Small intestine (tissue), 7 donors: ENCODE measurements around the gene GPRC5D. TPM values are rescaled to one million over a fixed set of nuclear protein-coding genes. Genes with fewer than 3 reads are reported as not detected.

Source experiments
- DNase-seq, 2 donors: peaks; one replicate each; pipeline versions ENCODE4 v3.0.0 to v3.0.0-alpha.2; 2013
- FAIRE-seq: peaks from 2 replicates; lab custom pipeline; 2012; peaks lifted over from hg19 to GRCh38; lab: Jason Lieb, UNC
- H3K27ac ChIP-seq, 3 donors: one replicate each; pipeline ENCODE4 v1.5.1; 2013; ENCODE audit warnings: low read length in 2 of 3, mild to moderate bottlenecking in 2 of 3, control low read depth in 1 of 3, inconsistent platforms in 1 of 3, low read depth in 1 of 3, moderate library complexity in 1 of 3
- H3K27me3 ChIP-seq, 3 donors: one replicate each; pipeline ENCODE4 v1.6.1; 2013; ENCODE audit warnings: low read length in 3 of 3, inconsistent platforms in 1 of 3; ENCODE audit not compliant: control insufficient read depth in 3 of 3, insufficient read depth in 3 of 3
- H3K36me3 ChIP-seq, 3 donors: one replicate each; pipeline ENCODE4 v1.6.1; 2013; ENCODE audit warnings: low read length in 3 of 3, inconsistent platforms in 1 of 3, low read depth in 1 of 3, mild to moderate bottlenecking in 1 of 3, moderate library complexity in 1 of 3; ENCODE audit not compliant: control insufficient read depth in 3 of 3, insufficient read depth in 2 of 3
- H3K4me1 ChIP-seq, 3 donors: one replicate each; pipeline ENCODE4 v1.6.1; 2013; ENCODE audit warnings: low read length in 2 of 3, inconsistent platforms in 1 of 3, low read depth in 1 of 3, mild to moderate bottlenecking in 1 of 3, moderate library complexity in 1 of 3; ENCODE audit not compliant: control insufficient read depth in 3 of 3, insufficient read depth in 2 of 3
- H3K4me3 ChIP-seq, 3 donors: one replicate each; pipeline ENCODE4 v1.5.1; 2013; ENCODE audit warnings: low read length in 3 of 3, control low read depth in 1 of 3, inconsistent platforms in 1 of 3, low read depth in 1 of 3, mild to moderate bottlenecking in 1 of 3, moderate library complexity in 1 of 3
- H3K9me3 ChIP-seq, 2 donors: one replicate each; pipeline ENCODE4 v1.6.1; 2013; ENCODE audit warnings: low read depth in 1 of 2, low read length in 1 of 2; ENCODE audit not compliant: control insufficient read depth in 2 of 2, insufficient read depth in 1 of 2
- WGBS, 3 donors: extraction: QIAGEN DNeasy Blood & Tissue Kit; methylation state at CpG; one replicate each; pipeline ENCODE4 v1.1.7; 2013; 5-methylcytosine and 5-hydroxymethylcytosine counted together
- polyA plus RNA-seq, 4 donors: library from polyadenylated mRNA; stranded (reverse) in 3 of 4; unstranded in 1 of 4; fragments of 200-250 nt in 3 of 4; fragments of 120-200 nt in 1 of 4; gene quantifications; one replicate each; pipeline versions ENCODE4 v1.2.1 to v1.2.3, GENCODE V29; 2013
- donor health status: healthy with polysubstance abuse.
- donor health status: control.
- donor health status: control.
- donor health status: Bipolar disorder and iron deficiency.
- donor health status: healthy.

GPRC5D gene
- polyA plus RNA-seq, 4 donors, result 0.22 to 1.4 TPM; not detected in 2

DNA sequence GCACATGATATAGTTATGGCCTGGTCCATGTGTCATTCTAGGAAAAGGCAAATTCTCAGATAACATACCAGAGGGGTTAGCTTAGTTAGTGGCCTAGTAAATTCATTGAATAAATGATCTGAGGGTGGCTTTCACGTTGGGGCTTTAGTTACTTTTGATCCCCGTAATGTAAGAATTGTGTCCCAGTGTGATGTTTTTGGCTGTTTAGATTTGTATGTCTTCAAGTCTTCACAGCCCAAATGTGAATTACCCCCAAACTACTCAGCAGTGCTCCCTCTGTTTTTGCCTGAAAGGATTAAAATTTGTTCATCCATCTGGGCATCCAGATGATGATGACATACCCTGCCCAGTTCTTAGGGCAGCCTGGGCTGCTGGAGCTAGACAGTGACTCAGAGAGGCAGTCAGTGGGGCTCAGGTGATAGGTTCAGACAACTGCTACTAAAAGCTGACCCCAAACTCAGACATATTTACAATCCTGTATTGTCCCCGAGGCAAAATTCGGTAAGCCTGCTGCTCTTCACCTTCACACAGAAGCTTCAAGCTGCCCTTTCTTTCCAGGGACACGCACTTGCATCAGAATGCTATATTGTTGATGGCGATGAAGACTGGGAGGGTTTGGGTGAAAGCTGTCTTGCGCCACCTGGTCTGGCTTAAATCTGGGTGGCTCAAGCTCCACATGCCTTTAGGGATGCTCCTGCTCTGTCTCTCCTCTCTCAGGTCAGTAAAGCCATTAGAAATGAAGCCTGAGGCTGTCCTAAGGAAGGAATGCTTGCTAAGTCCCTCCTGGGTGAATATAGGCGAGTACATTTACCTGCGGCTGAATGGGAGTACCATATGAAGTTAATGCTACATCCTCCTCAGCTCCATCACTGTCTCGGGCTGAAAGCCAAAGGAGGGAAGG, 10.3 kb downstream of the GPRC5D start:
- Histone ChIP-seq H3K36me3 (peaks cover 0 to 14% (median 0%) of the 10 kb centered on the region in 3 donors), H3K27me3 (no peaks in the 10 kb centered on the region), H3K4me3 (no peak overlapping the region), H3K4me1 (no peaks in the 10 kb centered on the region), H3K27ac (no peak overlapping the region), H3K9me3 (no peaks in the 10 kb centered on the region)
- 84 to 92% (median 90%) methylated on average over 10 of the region's 10 CpGs for WGBS, 3 donors
- FAIRE-seq (no peak), DNase-seq (no peak)

DNA sequence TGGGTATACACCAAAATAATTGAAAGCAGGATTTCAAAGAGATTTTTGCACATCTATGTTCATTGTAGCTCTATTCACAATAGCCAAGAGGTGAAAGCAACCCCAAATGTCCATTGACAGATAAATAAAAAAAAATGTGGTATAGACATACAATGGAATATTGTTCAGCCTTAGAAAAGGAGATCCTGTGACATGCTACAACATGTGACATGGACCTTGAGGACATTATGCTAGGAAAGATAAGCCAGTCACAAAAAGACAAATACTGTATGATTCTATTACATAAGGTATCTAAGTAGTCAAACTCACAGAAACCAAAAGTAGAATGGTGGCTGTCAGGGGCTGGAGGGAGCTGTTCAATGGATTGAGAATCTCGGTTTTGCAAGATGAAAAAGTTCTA, 12.1 kb downstream of the GPRC5D start:
- Histone ChIP-seq H3K27ac (no peak overlapping the region), H3K4me3 (no peak overlapping the region), H3K36me3 (peaks cover 0 to 11% (median 0%) of the 10 kb centered on the region in 3 donors), H3K4me1 (no peaks in the 10 kb centered on the region), H3K27me3 (no peaks in the 10 kb centered on the region), H3K9me3 (no peaks in the 10 kb centered on the region)
- 57 to 76% (median 75%) methylated on average over 1 of the region's 1 CpG for WGBS, 3 donors
- no peak for FAIRE-seq
- DNase-seq, result no peak

DNA sequence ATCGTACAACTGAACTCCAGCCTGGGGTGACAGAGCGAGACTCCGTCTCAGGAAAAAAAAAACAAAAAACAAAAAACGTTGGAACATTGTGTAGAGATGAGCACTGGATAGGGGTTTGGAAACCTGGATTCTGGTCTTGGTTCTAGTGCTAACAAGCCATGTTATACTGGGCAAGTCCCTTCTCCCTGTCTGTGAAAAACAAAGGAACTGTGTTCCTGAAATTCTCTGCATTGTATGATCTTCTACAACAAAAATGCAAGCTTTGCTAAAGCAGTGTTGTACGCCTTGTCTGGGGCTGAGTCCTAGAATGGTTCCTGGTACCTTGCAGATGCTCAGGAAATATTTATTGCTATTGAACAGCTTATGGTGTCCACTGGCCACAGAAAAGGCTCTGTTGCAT, 13.4 kb downstream of the GPRC5D start:
- no peak overlapping the region for H3K27ac ChIP-seq
- H3K4me3 ChIP-seq, result no peak overlapping the region
- H3K36me3 ChIP-seq, result peaks cover 0 to 11% (median 0%) of the 10 kb centered on the region in 3 donors
- WGBS, 3 donors, result 83 to 86% (median 86%) methylated on average over 5 of the region's 5 CpGs
- H3K27me3 ChIP-seq, result no peaks in the 10 kb centered on the region
- H3K9me3 ChIP-seq, result no peaks in the 10 kb centered on the region
- DNase-seq (no peak), FAIRE-seq (no peak)
- H3K4me1 ChIP-seq, result no peaks in the 10 kb centered on the region

DNA sequence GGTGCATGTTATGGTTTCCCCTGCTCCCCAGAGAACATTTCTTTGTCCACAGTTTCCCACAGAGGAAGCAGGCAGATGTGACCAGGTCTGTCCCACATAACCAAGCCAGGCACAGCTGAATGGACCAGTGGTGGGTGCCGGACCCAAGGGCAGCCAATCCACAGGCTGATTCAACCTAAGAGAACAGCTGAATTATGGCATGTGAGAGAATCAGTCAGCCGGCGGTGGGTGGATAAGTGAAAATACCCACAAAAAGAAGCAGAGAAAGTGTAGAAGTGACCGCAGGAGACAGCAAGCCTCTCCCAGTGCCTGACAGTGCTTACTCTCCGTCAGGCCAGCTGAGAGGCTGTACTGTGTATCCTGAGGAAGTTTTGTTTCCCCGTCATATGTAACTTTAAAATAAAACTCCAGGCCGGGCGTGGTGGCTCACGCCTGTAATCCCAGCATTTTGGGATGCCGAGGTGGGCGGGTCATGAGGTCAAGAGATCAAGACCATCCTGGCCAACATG, 14.9 kb downstream of the GPRC5D start:
- H3K36me3 ChIP-seq, result peaks cover 0 to 11% (median 0%) of the 10 kb centered on the region in 3 donors
- H3K9me3 ChIP-seq, result no peaks in the 10 kb centered on the region
- no peaks in the 10 kb centered on the region for H3K4me1 ChIP-seq
- FAIRE-seq (no peak), DNase-seq (no peak)
- WGBS, 3 donors, result 95 to 96% (median 95%) methylated on average over 11 of the region's 11 CpGs
- H3K27me3 ChIP-seq, result no peaks in the 10 kb centered on the region
- H3K27ac ChIP-seq, result no peak overlapping the region
- H3K4me3 ChIP-seq, result no peak overlapping the region

DNA sequence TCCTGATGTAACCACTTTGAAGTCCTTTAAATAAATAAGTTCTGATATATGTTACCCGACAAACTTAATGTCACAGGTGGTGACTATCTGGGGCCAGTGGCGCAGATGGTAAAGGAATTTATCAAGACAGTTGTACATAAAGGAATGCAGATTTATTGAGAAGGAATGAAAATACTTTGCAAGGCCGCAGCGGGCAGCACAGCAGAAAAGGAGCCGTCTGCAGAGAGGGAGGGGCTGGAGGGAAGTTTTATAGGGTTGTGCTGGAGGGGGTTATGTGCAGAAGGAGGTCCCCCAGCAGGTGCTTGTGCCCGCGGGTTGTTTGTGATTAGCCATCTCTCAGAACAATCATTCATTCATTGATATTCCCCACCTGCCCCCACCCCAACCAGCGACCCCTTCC, 17.4 kb downstream of the GPRC5D start:
- no peak overlapping the region for H3K4me3 ChIP-seq
- 48 to 62% (median 52%) methylated on average over 8 of the region's 8 CpGs for WGBS, 3 donors
- H3K27ac ChIP-seq, result no peak overlapping the region
- H3K27me3 ChIP-seq, result no peaks in the 10 kb centered on the region
- H3K36me3 ChIP-seq, result peaks cover 0 to 15% (median 2%) of the 10 kb centered on the region in 3 donors
- FAIRE-seq (no peak), DNase-seq (no peak)
- H3K4me1 ChIP-seq, result no peaks in the 10 kb centered on the region
- H3K9me3 ChIP-seq, result no peaks in the 10 kb centered on the region

DNA sequence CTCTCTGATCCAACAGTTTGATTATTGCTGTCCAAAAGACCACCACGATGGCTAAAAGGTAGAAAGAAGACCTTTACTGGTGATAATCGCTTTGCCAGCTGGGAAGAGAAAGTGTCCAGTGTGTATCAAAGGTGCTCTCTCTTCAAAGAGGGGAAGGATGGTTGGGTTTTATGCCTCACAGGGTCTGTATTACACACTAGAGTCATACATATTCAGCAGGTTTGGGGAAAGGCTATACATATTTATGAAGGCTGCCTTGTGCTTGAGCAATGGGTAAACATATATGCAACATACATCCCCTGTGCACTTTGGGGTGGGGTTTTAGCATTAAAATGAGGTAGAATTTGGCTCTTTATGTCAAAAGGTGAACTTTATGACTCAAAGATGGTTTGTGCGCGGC, 18.2 kb downstream of the GPRC5D start:
- H3K27ac ChIP-seq, result no peak overlapping the region
- no peak overlapping the region for H3K4me3 ChIP-seq
- no peaks in the 10 kb centered on the region for H3K4me1 ChIP-seq
- peaks cover 0 to 14% (median 2%) of the 10 kb centered on the region in 3 donors for H3K36me3 ChIP-seq
- DNase-seq, result no peak
- FAIRE-seq, result no peak
- H3K9me3 ChIP-seq, result no peaks in the 10 kb centered on the region
- 89 to 92% (median 90%) methylated on average over 4 of the region's 4 CpGs for WGBS, 3 donors
- H3K27me3 ChIP-seq, result no peaks in the 10 kb centered on the region

DNA sequence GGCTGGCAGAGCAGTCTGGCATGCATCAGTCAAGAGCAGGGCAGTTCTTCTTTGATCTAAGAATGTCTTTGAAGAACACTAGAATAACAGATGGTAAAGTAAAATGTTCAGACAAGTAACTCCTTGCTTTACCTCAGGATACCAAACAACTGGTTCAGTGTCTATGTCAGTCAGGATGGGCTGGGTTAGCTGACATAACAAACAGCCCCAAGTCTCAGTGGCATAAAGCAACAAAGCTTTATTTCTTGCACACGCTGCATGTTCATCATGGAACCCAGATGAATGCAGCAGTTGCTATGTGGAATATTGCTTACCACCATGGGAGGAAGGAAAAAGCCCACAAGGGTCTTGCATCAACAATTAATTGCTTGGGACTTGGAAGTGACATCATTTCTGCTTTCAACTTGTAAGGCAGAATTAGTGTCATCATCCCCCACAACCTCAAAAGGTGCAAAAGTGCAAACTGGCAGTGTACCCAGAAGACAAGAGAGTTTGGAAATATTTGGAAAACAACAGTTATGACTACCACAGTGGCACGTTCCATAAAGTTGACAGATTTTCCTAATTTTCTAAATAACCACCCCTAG, 21.2 kb downstream of the GPRC5D start:
- Histone ChIP-seq H3K4me1 (peaks cover 0 to 6% (median 4%) of the 10 kb centered on the region in 3 donors), H3K27me3 (no peaks in the 10 kb centered on the region), H3K4me3 (no peak overlapping the region), H3K27ac (no peak overlapping the region), H3K9me3 (no peaks in the 10 kb centered on the region), H3K36me3 (peaks cover 0 to 10% (median 2%) of the 10 kb centered on the region in 3 donors)
- FAIRE-seq (no peak), DNase-seq (no peak)
- whole genome bisulfite sequencing, 3 donors, result 81 to 92% (median 88%) methylated on average over 2 of the region's 2 CpGs

DNA sequence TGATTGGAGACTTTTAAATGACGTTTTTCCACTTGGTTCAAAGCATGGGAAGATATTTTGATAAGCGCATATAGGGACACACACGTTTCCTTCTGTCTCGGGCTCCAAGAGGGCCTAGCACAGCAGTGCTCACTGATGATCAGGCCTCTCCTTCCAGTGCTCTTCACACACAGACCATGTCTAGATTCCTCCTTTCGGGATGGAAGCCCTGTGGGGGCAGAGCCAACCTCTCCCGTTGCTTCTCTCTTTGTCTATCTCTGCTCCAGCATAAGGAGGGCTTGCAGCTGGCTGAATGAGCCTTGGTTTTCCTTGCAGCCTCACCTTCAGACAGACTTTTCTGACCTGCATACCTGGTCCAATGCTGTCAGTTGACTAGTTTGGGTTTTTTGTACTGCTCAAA, 22.3 kb downstream of the GPRC5D start:
- 88 to 89% (median 88%) methylated on average over 6 of the region's 6 CpGs for WGBS, 3 donors
- no peak overlapping the region for H3K27ac ChIP-seq
- no peaks in the 10 kb centered on the region for H3K9me3 ChIP-seq
- no peak for DNase-seq
- H3K4me3 ChIP-seq, result no peak overlapping the region
- no peaks in the 10 kb centered on the region for H3K27me3 ChIP-seq
- peaks cover 0 to 6% (median 4%) of the 10 kb centered on the region in 3 donors for H3K4me1 ChIP-seq
- H3K36me3 ChIP-seq, result peaks cover 0 to 10% (median 2%) of the 10 kb centered on the region in 3 donors
- no peak for FAIRE-seq
